Suprapubic skin (tissue), 4 donors: ENCODE measurements around the gene ATPAF2. TPM values are rescaled to one million over a fixed set of nuclear protein-coding genes. Genes with fewer than 3 reads are reported as not detected.

Experiments used
- DNase-seq, 2 donors: peaks; one replicate each; pipeline ENCODE4 v3.0.0-alpha.2; 2019; ENCODE audit warnings: low spot score in 2 of 2
- H3K27ac ChIP-seq: fragments of 200-600 bp; sonication (generic); one replicate; pipeline ENCODE4 v1.5.1; 2019
- H3K27me3 ChIP-seq: fragments of 200-600 bp; sonication (generic); one replicate; pipeline ENCODE4 v1.5.1; 2019
- H3K36me3 ChIP-seq: fragments of 200-600 bp; sonication (generic); one replicate; pipeline ENCODE4 v1.5.1; 2019
- H3K4me1 ChIP-seq: fragments of 200-600 bp; sonication (generic); one replicate; pipeline ENCODE4 v1.5.1; 2019
- H3K4me3 ChIP-seq: fragments of 200-600 bp; sonication (generic); one replicate; pipeline ENCODE4 v1.5.1; 2019; ENCODE audit warnings: mild to moderate bottlenecking
- H3K9me3 ChIP-seq: fragments of 200-600 bp; sonication (generic); one replicate; pipeline ENCODE4 v1.5.1; 2019
- CTCF ChIP-seq, 2 donors: fragments of 200-600 bp in 1 of 2; fragments of 450-650 bp in 1 of 2; sonication (generic) in 1 of 2; IDR thresholded peaks; one replicate each; pipeline ENCODE4 v1.5.1; 2016 to 2019; ENCODE audit warnings: antibody characterized with exemption in 2 of 2, mild to moderate bottlenecking in 1 of 2, moderate library complexity in 1 of 2
- EP300 ChIP-seq: sonication (generic); formaldehyde crosslinking; IDR thresholded peaks from one replicate; pipeline ENCODE4 v1.6.1; 2017; ENCODE audit warnings: antibody characterized with exemption
- POLR2A ChIP-seq, 2 donors: fragments of 450-650 bp; IDR thresholded peaks; one replicate each; pipeline ENCODE4 v1.6.1; 2017; ENCODE audit warnings: antibody characterized with exemption in 2 of 2, mild to moderate bottlenecking in 2 of 2, moderate library complexity in 2 of 2
- POLR2AphosphoS5 ChIP-seq, 3 donors: sonication (generic); formaldehyde crosslinking; IDR thresholded peaks; one replicate each; pipeline ENCODE4 v1.6.1; 2017; ENCODE audit warnings: antibody characterized with exemption in 3 of 3
- WGBS: methylation state at CpG from one replicate; pipeline ENCODE4 v1.1.5; 2018; 5-methylcytosine and 5-hydroxymethylcytosine counted together
- total RNA-seq, 4 donors: library from RNA; depleted of rRNA; stranded (reverse); fragments of >200 nt; gene quantifications; one replicate each; pipeline ENCODE4 v1.1.0, GENCODE V29; 2016

Gene ATPAF2
- total RNA-seq, 4 donors from 2014 or later, result 18.2 to 41.6 (median 24.2) TPM

- Histone ChIP-seq H3K36me3 (peaks cover 14% of the 10 kb centered on the region), H3K4me1 (peaks cover 5% of the 10 kb centered on the region), H3K27me3 (no peaks in the 10 kb centered on the region), H3K9me3 (no peaks in the 10 kb centered on the region), H3K4me3 (no peak overlapping the region), H3K27ac (no peak overlapping the region)
- 88% methylated on average over 3 of the region's 8 CpGs for WGBS
- no peak for DNase-seq
- TF ChIP-seq EP300 (no peak), CTCF (IDR thresholded peaks at IDR 0.05) (no peak), POLR2A (IDR thresholded peaks at IDR 0.05) (no peak), POLR2AphosphoS5 (IDR thresholded peaks at IDR 0.05) (no peak)
Observed at GRCh38 chr17:18009609-18010420, 29.2 kb downstream of the ATPAF2 start.

GRCh38 chr17:18008496-18009268 lies 30.3 kb downstream of the ATPAF2 start:
- no peak overlapping the region for H3K27ac ChIP-seq
- no peak overlapping the region for H3K4me3 ChIP-seq
- H3K9me3 ChIP-seq, result no peaks in the 10 kb centered on the region
- peaks cover 5% of the 10 kb centered on the region for H3K4me1 ChIP-seq
- no peak for DNase-seq
- TF ChIP-seq POLR2AphosphoS5 (IDR thresholded peaks at IDR 0.05) (no peak), CTCF (IDR thresholded peaks at IDR 0.05) (no peak), POLR2A (IDR thresholded peaks at IDR 0.05) (no peak), EP300 (no peak)
- H3K27me3 ChIP-seq, result no peaks in the 10 kb centered on the region
- H3K36me3 ChIP-seq, result peaks cover 14% of the 10 kb centered on the region
- WGBS, result 71% methylated on average over 5 of the region's 5 CpGs

- H3K36me3 ChIP-seq, result peaks cover 14% of the 10 kb centered on the region
- H3K27ac ChIP-seq, result no peak overlapping the region
- H3K27me3 ChIP-seq, result no peaks in the 10 kb centered on the region
- 74% methylated on average over 9 of the region's 31 CpGs for WGBS
- H3K9me3 ChIP-seq, result no peaks in the 10 kb centered on the region
- peaks cover 5% of the 10 kb centered on the region for H3K4me1 ChIP-seq
- no peak for DNase-seq
- H3K4me3 ChIP-seq, result no peak overlapping the region
- TF ChIP-seq POLR2AphosphoS5 (IDR thresholded peaks at IDR 0.05) (no peak), POLR2A (IDR thresholded peaks at IDR 0.05) (no peak), CTCF (IDR thresholded peaks at IDR 0.05) (no peak), EP300 (no peak)
Observed at GRCh38 chr17:18006495-18007239, 32.3 kb downstream of the ATPAF2 start.

GRCh38 chr17:18005496-18005895 lies 33.5 kb downstream of the ATPAF2 start:
- DNase-seq, result no peak
- no peak overlapping the region for H3K27ac ChIP-seq
- peaks cover 5% of the 10 kb centered on the region for H3K4me1 ChIP-seq
- peaks cover 11% of the 10 kb centered on the region for H3K36me3 ChIP-seq
- no peak for TF ChIP-seq CTCF (IDR thresholded peaks at IDR 0.05)
- no peak for TF ChIP-seq POLR2A (IDR thresholded peaks at IDR 0.05)
- TF ChIP-seq EP300, result no peak
- TF ChIP-seq POLR2AphosphoS5 (IDR thresholded peaks at IDR 0.05), result no peak
- no peaks in the 10 kb centered on the region for H3K27me3 ChIP-seq
- WGBS, result 72% methylated on average over 3 of the region's 3 CpGs
- H3K9me3 ChIP-seq, result no peaks in the 10 kb centered on the region
- H3K4me3 ChIP-seq, result no peak overlapping the region
